ENCODE data around the gene ASCC1.

- no peak for TF ChIP-seq CTCF (IDR thresholded peaks at IDR 0.05)
- no peak for TF ChIP-seq POLR2AphosphoS5 (IDR thresholded peaks at IDR 0.05)
- TF ChIP-seq POLR2A (IDR thresholded peaks at IDR 0.05), result no peak
Observed at GRCh38 chr10:72158176-72158575, 57.9 kb downstream of the ASCC1 start.

Data from gastroesophageal sphincter (tissue), 3 donors.